OCI-LY7 (cell line): ENCODE results near the gene NKX2-2.

Source experiments
- EZH2phosphoT487 ChIP-seq: fragments of 200-600 bp; sonication (generic); IDR thresholded peaks from 2 replicates; pipeline ENCODE4 v1.6.1; 2018; ENCODE audit warnings: low read depth, borderline replicate concordance, mild to moderate bottlenecking, mixed run types, antibody characterized with exemption, low read length, moderate library complexity, mixed read lengths
- TF ChIP-seq, protein P1 (sequence below): fragments of 200-600 bp; sonication (generic); conservative IDR thresholded peaks from 2 replicates; pipeline ENCODE4 v1.5.1; 2014; ENCODE audit warnings: mild to moderate bottlenecking, antibody characterized with exemption, low read length, moderate library complexity, mixed read lengths

DNA sequence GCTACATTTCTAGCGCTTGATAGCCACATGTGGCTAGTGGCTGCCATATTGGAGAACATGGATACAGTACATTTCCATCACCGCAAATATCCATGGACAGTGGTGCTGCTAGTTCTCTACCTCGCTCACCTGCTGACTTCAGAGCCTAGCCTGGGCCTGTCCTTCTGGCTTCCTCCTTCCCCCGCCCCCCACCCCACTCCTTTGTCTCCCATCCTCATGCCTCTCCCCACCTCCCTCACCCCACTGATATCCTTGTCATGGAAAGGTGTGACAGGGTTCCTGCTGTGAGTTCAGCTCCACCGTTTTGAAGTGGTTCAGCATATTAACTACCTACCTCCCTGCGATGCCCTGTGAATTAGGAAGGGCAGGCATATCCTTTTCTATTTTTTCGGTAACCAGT lies 14.2 kb downstream of the NKX2-2 start:
- TF ChIP-seq, protein P1, sequence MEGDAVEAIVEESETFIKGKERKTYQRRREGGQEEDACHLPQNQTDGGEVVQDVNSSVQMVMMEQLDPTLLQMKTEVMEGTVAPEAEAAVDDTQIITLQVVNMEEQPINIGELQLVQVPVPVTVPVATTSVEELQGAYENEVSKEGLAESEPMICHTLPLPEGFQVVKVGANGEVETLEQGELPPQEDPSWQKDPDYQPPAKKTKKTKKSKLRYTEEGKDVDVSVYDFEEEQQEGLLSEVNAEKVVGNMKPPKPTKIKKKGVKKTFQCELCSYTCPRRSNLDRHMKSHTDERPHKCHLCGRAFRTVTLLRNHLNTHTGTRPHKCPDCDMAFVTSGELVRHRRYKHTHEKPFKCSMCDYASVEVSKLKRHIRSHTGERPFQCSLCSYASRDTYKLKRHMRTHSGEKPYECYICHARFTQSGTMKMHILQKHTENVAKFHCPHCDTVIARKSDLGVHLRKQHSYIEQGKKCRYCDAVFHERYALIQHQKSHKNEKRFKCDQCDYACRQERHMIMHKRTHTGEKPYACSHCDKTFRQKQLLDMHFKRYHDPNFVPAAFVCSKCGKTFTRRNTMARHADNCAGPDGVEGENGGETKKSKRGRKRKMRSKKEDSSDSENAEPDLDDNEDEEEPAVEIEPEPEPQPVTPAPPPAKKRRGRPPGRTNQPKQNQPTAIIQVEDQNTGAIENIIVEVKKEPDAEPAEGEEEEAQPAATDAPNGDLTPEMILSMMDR, result no peak
- TF ChIP-seq EZH2phosphoT487, result no peak
